Spleen (tissue), 11 donors: Measurements from ENCODE around the gene TRIM47. TPM values are rescaled to one million over a fixed set of nuclear protein-coding genes. Genes with fewer than 3 reads are reported as not detected.

ENCODE experiments used
- DNase-seq: peaks from one replicate; pipeline ENCODE4 v3.0.0-alpha.2; 2020
- H3K27ac ChIP-seq, 8 donors: fragments of 200-600 bp; sonication (generic) in 7 of 8; 1 replicate in 4 of 8; 2 replicates in 4 of 8; pipeline versions ENCODE4 v1.5.0 to v1.8.0; 2016 to 2021; ENCODE audit warnings: inconsistent platforms in 4 of 8, mild to moderate bottlenecking in 4 of 8, moderate library complexity in 1 of 8
- H3K27me3 ChIP-seq, 7 donors: fragments of 200-600 bp; sonication (generic) in 6 of 7; replicated peaks in 1 of 7; 1 replicate in 4 of 7; 2 replicates in 3 of 7; pipeline versions ENCODE4 v1.5.0 to v1.8.0; 2016 to 2021; ENCODE audit warnings: inconsistent platforms in 3 of 7, mild to moderate bottlenecking in 1 of 7
- H3K36me3 ChIP-seq, 6 donors: fragments of 200-600 bp; sonication (generic) in 5 of 6; 1 replicate in 4 of 6; 2 replicates in 2 of 6; pipeline versions ENCODE4 v1.5.0 to v1.8.0; 2016 to 2021; ENCODE audit warnings: inconsistent platforms in 2 of 6
- H3K4me1 ChIP-seq, 6 donors: fragments of 200-600 bp; sonication (generic) in 5 of 6; 1 replicate in 3 of 6; 2 replicates in 3 of 6; pipeline versions ENCODE4 v1.5.0 to v1.8.0; 2016 to 2021; ENCODE audit warnings: inconsistent platforms in 3 of 6
- H3K4me3 ChIP-seq, 8 donors: fragments of 200-600 bp; sonication (generic) in 7 of 8; 1 replicate in 4 of 8; 2 replicates in 4 of 8; pipeline versions ENCODE4 v1.5.0 to v1.8.0; 2016 to 2021; ENCODE audit warnings: inconsistent platforms in 4 of 8, mild to moderate bottlenecking in 4 of 8, moderate library complexity in 2 of 8
- H3K9me3 ChIP-seq, 8 donors: fragments of 200-600 bp; sonication (generic) in 7 of 8; 1 replicate in 4 of 8; 2 replicates in 4 of 8; pipeline versions ENCODE4 v1.5.0 to v1.8.0; 2016 to 2021; ENCODE audit warnings: inconsistent platforms in 4 of 8
- CTCF ChIP-seq, 11 experiments: fragments of 200-600 bp in 7 of 11; fragments of 450-650 bp in 4 of 11; sonication (generic) in 4 of 11; IDR thresholded peaks in 8 of 11; conservative IDR thresholded peaks in 3 of 11; 1 replicate in 7 of 11; 2 replicates in 4 of 11; pipeline versions ENCODE4 v1.4.0 to v1.8.0; 2016 to 2021; ENCODE audit warnings: antibody characterized with exemption in 11 of 11, inconsistent platforms in 4 of 11, mild to moderate bottlenecking in 1 of 11
- POLR2A ChIP-seq, 3 donors: fragments of 450-650 bp; IDR thresholded peaks; one replicate each; pipeline ENCODE4 v1.5.1; 2017; ENCODE audit warnings: antibody characterized with exemption in 3 of 3, mild to moderate bottlenecking in 1 of 3
- POLR2AphosphoS5 ChIP-seq, 3 donors: sonication (generic); formaldehyde crosslinking; IDR thresholded peaks; one replicate each; pipeline ENCODE4 v1.5.1; 2017; ENCODE audit warnings: antibody characterized with exemption in 3 of 3
- WGBS, 5 donors: extraction: QIAGEN DNeasy Blood & Tissue Kit in 3 of 5; methylation state at CpG; one replicate each; pipeline versions ENCODE4 v1.1.5 to v1.1.7; 2013 to 2018; 5-methylcytosine and 5-hydroxymethylcytosine counted together
- intact Hi-C: fragments of 100-400 bp; cut with DNase I; formaldehyde crosslinking; loops from one replicate; pipeline ENCODE4 v1.15.0; 2023; ENCODE audit warnings: low total_unique reads
- polyA plus RNA-seq, 3 donors: library from polyadenylated mRNA; stranded (reverse); fragments of 200-250 nt; gene quantifications; one replicate each; pipeline ENCODE4 v1.2.1, GENCODE V29; 2013
- total RNA-seq, 7 donors: library from RNA; depleted of rRNA in 3 of 7; stranded (reverse); fragments of >200 nt in 3 of 7; fragmentation: NEBNext Ultra II Directional in 4 of 7; extraction: Animal tissue kit (Norgen Biotek cat#: 25700) in 4 of 7; gene quantifications; one replicate each; pipeline versions ENCODE4 v1.1.0 to v1.2.1, GENCODE V29; 2016 to 2021
- donor health status: healthy with polysubstance abuse.
- donor health status: DM: no; HTN: no; CAD: no; lungs with moderate emphysema.
- donor health status: DM: no; HTN: no; CAD: no.
- donor health status: Bipolar disorder and iron deficiency.
- donor health status: healthy.
- donor health status: DM: no; HTN: no; CAD: no.
- donor health status: DM: yes; HTN: yes; CAD: no.

TRIM47 gene
- total and polyA plus RNA-seq, 10 donors = 28.1 to 73.8 (median 38.3) TPM

- no peaks in the 10 kb centered on the region for H3K27me3 ChIP-seq
- intact Hi-C loops = no loop called here
- 43 to 81% (median 54%) methylated on average over 3 to 11 of the region's 11 CpGs for WGBS, 5 donors
- TF ChIP-seq CTCF (IDR thresholded peaks at IDR 0.05 in 8 of 11, conservative IDR thresholded peaks at IDR 0.05 in 3 of 11) = no peak
- no peak for TF ChIP-seq POLR2A (IDR thresholded peaks at IDR 0.05)
- no peak for TF ChIP-seq POLR2AphosphoS5 (IDR thresholded peaks at IDR 0.05)
- H3K36me3 ChIP-seq = peaks cover 0 to 100% (median 69%) of the 10 kb centered on the region in 6 donors
- DNase-seq = no peak
- no peaks in the 10 kb centered on the region for H3K9me3 ChIP-seq
- H3K4me1 ChIP-seq = peaks cover 24 to 89% (median 51%) of the 10 kb centered on the region in 6 donors
- H3K4me3 ChIP-seq = peak overlapping the region in 3 of 8 donors; percentile 20 to 51 (median 21)
- H3K27ac ChIP-seq = peak overlapping the region; percentile 62 to 84 (median 74)
Observed at GRCh38 chr17:75828076-75828400, 50.3 kb downstream of the TRIM47 start.

- Histone ChIP-seq H3K4me1 (peaks cover 19 to 87% (median 46%) of the 10 kb centered on the region in 6 donors), H3K4me3 (peak overlapping the region in 4 of 8 donors; percentile 20 to 51 (median 21)), H3K36me3 (peaks cover 0 to 100% (median 71%) of the 10 kb centered on the region in 6 donors), H3K27ac (peak overlapping the region; percentile 62 to 84 (median 74)), H3K27me3 (no peaks in the 10 kb centered on the region), H3K9me3 (no peaks in the 10 kb centered on the region)
- 32 to 80% (median 42%) methylated on average over 4 to 21 of the region's 21 CpGs for WGBS, 5 donors
- TF ChIP-seq POLR2AphosphoS5 (IDR thresholded peaks at IDR 0.05) (peak; percentile 82 to 86 (median 82)), CTCF (IDR thresholded peaks at IDR 0.05 in 8 of 11, conservative IDR thresholded peaks at IDR 0.05 in 3 of 11) (peak; percentile 62 to 87 (median 78)), POLR2A (IDR thresholded peaks at IDR 0.05) (no peak)
- DNase-seq = peak; percentile 86
- intact Hi-C loops = no loop called here
Observed at GRCh38 chr17:75827308-75828075, 50.9 kb downstream of the TRIM47 start.

GRCh38 chr17:75826561-75827307, 51.6 kb downstream of the TRIM47 start:
- H3K27ac ChIP-seq = peak overlapping the region; percentile 62 to 84 (median 74)
- H3K9me3 ChIP-seq = no peaks in the 10 kb centered on the region
- H3K36me3 ChIP-seq = peaks cover 0 to 100% (median 77%) of the 10 kb centered on the region in 6 donors
- DNase-seq = peak; percentile 76
- H3K27me3 ChIP-seq = no peaks in the 10 kb centered on the region
- TF ChIP-seq POLR2A (IDR thresholded peaks at IDR 0.05) (no peak), CTCF (IDR thresholded peaks at IDR 0.05 in 8 of 11, conservative IDR thresholded peaks at IDR 0.05 in 3 of 11) (no peak), POLR2AphosphoS5 (IDR thresholded peaks at IDR 0.05) (no peak)
- WGBS, 5 donors = 50 to 69% (median 59%) methylated on average over 10 to 14 of the region's 14 CpGs
- no peak overlapping the region for H3K4me3 ChIP-seq
- H3K4me1 ChIP-seq = peaks cover 19 to 87% (median 46%) of the 10 kb centered on the region in 6 donors
- intact Hi-C loops = no loop called here
